A549 (cell line): ENCODE data around the gene AHNAK2. TPM values are rescaled to one million over a fixed set of nuclear protein-coding genes. Genes with fewer than 3 reads are reported as not detected.

Source experiments
- ATAC-seq, 2 experiments: fragments of 200-7000 bp in 1 of 2; fragments of >200 bp in 1 of 2; cut with Nextera tagmentation in 1 of 2; cut with Tn5 transposase in 1 of 2; 3 replicates each; pipeline versions ENCODE4 v1.8.0 to v1.9.1; 2018 to 2020; ENCODE audit warnings: mild to moderate bottlenecking in 1 of 2, moderate library complexity in 1 of 2
- CTCF ChIA-PET: fragments of 300-600 bp; sonication (Branson Sonifier 250); formaldehyde crosslinking; extraction: SDS; loops from one replicate; lab custom pipeline; 2021; ENCODE audit warnings: antibody characterized with exemption, inconsistent platforms; lab: Yijun Ruan, JAX
- POLR2A ChIA-PET: fragments of 350-600 bp; formaldehyde crosslinking; extraction: SDS; loops from one replicate; lab custom pipeline; 2021; ENCODE audit warnings: antibody characterized with exemption, inconsistent platforms; lab: Yijun Ruan, JAX
- DNase-seq, 2 experiments: peaks; one replicate each; pipeline versions ENCODE4 v3.0.0 to v3.0.0-alpha.2; 2011 to 2016; ENCODE audit warnings: low read depth in 1 of 2, low spot score in 1 of 2
- FAIRE-seq: peaks from 2 replicates; lab custom pipeline; 2011; peaks lifted over from hg19 to GRCh38; lab: Jason Lieb, UNC
- H3K27ac ChIP-seq, 2 experiments: fragments of >200 bp; sonication (Bioruptor Twin); formaldehyde crosslinking; 3 replicates each; pipeline ENCODE4 v1.5.1; 2016 to 2017
- H3K4me1 ChIP-seq: fragments of >200 bp; sonication (Bioruptor Twin); formaldehyde crosslinking; 3 replicates; pipeline ENCODE4 v1.6.1; 2016
- H3K4me2 ChIP-seq: fragments of >200 bp; sonication (Bioruptor Twin); formaldehyde crosslinking; 3 replicates; pipeline ENCODE4 v1.6.1; 2016
- H3K4me3 ChIP-seq: fragments of >200 bp; sonication (Bioruptor Twin); formaldehyde crosslinking; 3 replicates; pipeline ENCODE4 v1.5.1; 2016
- H3K9me3 ChIP-seq: fragments of >200 bp; sonication (Bioruptor Twin); formaldehyde crosslinking; 3 replicates; pipeline ENCODE4 v1.6.1; 2016
- BCL3 ChIP-seq: fragments of >200 bp; sonication (Bioruptor Twin); formaldehyde crosslinking; IDR thresholded peaks from 3 replicates; pipeline ENCODE4 v1.6.1; 2016
- CHD2 ChIP-seq: fragments of 150-350 bp; IDR thresholded peaks from 2 replicates; pipeline ENCODE4 v1.6.1; 2014; ENCODE audit warnings: low read length; ENCODE audit not compliant: partially characterized antibody
- CTCF ChIP-seq: fragments of >200 bp; sonication (Bioruptor Twin); formaldehyde crosslinking; IDR thresholded peaks from 3 replicates; pipeline ENCODE4 v1.5.1; 2016
- EHF ChIP-seq: fragments of 250-450 bp; sonication (Bioruptor Pico); IDR thresholded peaks from 2 replicates; pipeline ENCODE4 v1.5.0; 2020; ENCODE audit warnings: mild to moderate bottlenecking
- EHMT2 ChIP-seq: fragments of 200-600 bp; sonication (generic); IDR thresholded peaks from 2 replicates; pipeline ENCODE4 v1.6.1; 2016; ENCODE audit warnings: antibody characterized with exemption, low read depth, mild to moderate bottlenecking, moderate library complexity
- ELK1 ChIP-seq: fragments of 150-350 bp; IDR thresholded peaks from 2 replicates; pipeline ENCODE4 v1.6.1; 2014; ENCODE audit warnings: low read depth, mild to moderate bottlenecking, low read length
- FOSB ChIP-seq: fragments of 250-450 bp; sonication (Bioruptor Pico); IDR thresholded peaks from 2 replicates; pipeline ENCODE4 v1.5.0; 2020; ENCODE audit warnings: mild to moderate bottlenecking, moderate library complexity
- HDAC2 ChIP-seq: fragments of 200-600 bp; sonication (generic); IDR thresholded peaks from 2 replicates; pipeline ENCODE4 v1.6.1; 2016
- HEYL ChIP-seq: fragments of 250-450 bp; sonication (Bioruptor Pico); IDR thresholded peaks from 2 replicates; pipeline ENCODE4 v1.8.0; 2021; ENCODE audit warnings: mild to moderate bottlenecking, moderate library complexity
- HOXA7 ChIP-seq: fragments of 250-450 bp; sonication (Bioruptor Pico); IDR thresholded peaks from 2 replicates; pipeline ENCODE4 v1.5.0; 2020; ENCODE audit warnings: mild to moderate bottlenecking, moderate library complexity
- JUN ChIP-seq, 2 experiments: fragments of >200 bp; sonication (Bioruptor Twin); formaldehyde crosslinking; IDR thresholded peaks; 2 replicates in 1 of 2; 3 replicates in 1 of 2; pipeline ENCODE4 v1.6.1; 2016 to 2017
- MAFK ChIP-seq: fragments of 450-650 bp; IDR thresholded peaks from 2 replicates; pipeline ENCODE4 v1.6.1; 2014; ENCODE audit not compliant: partially characterized antibody
- MAX ChIP-seq: IDR thresholded peaks from 2 replicates; pipeline ENCODE4 v1.6.1; 2012
- NR3C1 ChIP-seq: fragments of >200 bp; sonication (Bioruptor Twin); formaldehyde crosslinking; IDR thresholded peaks from 3 replicates; pipeline ENCODE4 v1.6.1; 2017
- PBX3 ChIP-seq: IDR thresholded peaks from 2 replicates; pipeline ENCODE4 v1.6.1; 2012
- PHF8 ChIP-seq: fragments of 200-600 bp; sonication (generic); IDR thresholded peaks from 2 replicates; pipeline ENCODE4 v1.6.1; 2016; ENCODE audit warnings: low read depth, mild to moderate bottlenecking, antibody characterized with exemption, moderate library complexity, borderline replicate concordance
- POLR2A ChIP-seq: IDR thresholded peaks from 2 replicates; pipeline ENCODE4 v1.6.1; 2012; ENCODE audit warnings: mild to moderate bottlenecking, low read length
- POLR2AphosphoS2 ChIP-seq: conservative IDR thresholded peaks from 2 replicates; pipeline ENCODE4 v1.6.1; 2012; ENCODE audit warnings: low read length, improper control_type of control experiment, inconsistent platforms
- REST ChIP-seq: fragments of 200-600 bp; sonication (generic); IDR thresholded peaks from 2 replicates; pipeline ENCODE4 v1.6.1; 2016; ENCODE audit warnings: antibody characterized with exemption, mild to moderate bottlenecking, moderate library complexity
- RNF2 ChIP-seq: fragments of 200-600 bp; sonication (generic); IDR thresholded peaks from 2 replicates; pipeline ENCODE4 v1.6.1; 2016; ENCODE audit warnings: low read depth, mild to moderate bottlenecking, antibody characterized with exemption, moderate library complexity, borderline replicate concordance
- SMC3 ChIP-seq: fragments of >200 bp; sonication (Bioruptor Twin); formaldehyde crosslinking; IDR thresholded peaks from 3 replicates; pipeline ENCODE4 v1.6.1; 2018; ENCODE audit warnings: inconsistent platforms
- SREBF2 ChIP-seq: fragments of 450-650 bp; IDR thresholded peaks from 2 replicates; pipeline ENCODE4 v1.6.1; 2014; ENCODE audit warnings: mild to moderate bottlenecking, moderate library complexity
- TFCP2L1 ChIP-seq: fragments of 250-450 bp; sonication (Bioruptor Pico); IDR thresholded peaks from 2 replicates; pipeline ENCODE4 v1.5.0; 2021; ENCODE audit warnings: mild to moderate bottlenecking
- ZNF302 ChIP-seq: fragments of 250-450 bp; sonication (Bioruptor Pico); IDR thresholded peaks from 2 replicates; pipeline ENCODE4 v1.9.0; 2021; ENCODE audit warnings: inconsistent platforms, mild to moderate bottlenecking, moderate library complexity
- WGBS: methylation state at CpG from one replicate; pipeline ENCODE4 v1.1.6; 2017; ENCODE audit errors: missing lambda C conversion rate; 5-methylcytosine and 5-hydroxymethylcytosine counted together
- polyA plus RNA-seq, 4 experiments: library from polyadenylated mRNA; depleted of rRNA in 3 of 4; stranded (reverse); fragments of >200 nt; fragmentation: RNase III in 1 of 4; extraction: RNeasy Plus Mini Kit Qiagen cat#74134 plus additional on column Dnase treatment in 1 of 4; gene quantifications; 2 replicates in 3 of 4; 3 replicates in 1 of 4; pipeline ENCODE4 v1.2.3, GENCODE V29; 2011 to 2017

Gene AHNAK2
- polyA plus RNA-seq, 2 of the 4 experiments (the other 2 are of a cell fraction): 43.3 to 43.7 TPM

GRCh38 chr14:104989236-104989950 lies 11.2 kb upstream of the AHNAK2 start:
- no peak for DNase-seq
- 89% methylated on average over 13 of the region's 16 CpGs for WGBS
- CTCF ChIA-PET: interaction anchor here (0.9 to 2.2 kb wide), 8 partner anchors 10 to 75 kb away, joined by 3 to 12 read pairs (median 4); no protein-coding TSS in a partner anchor
- no peak overlapping the region for H3K27ac ChIP-seq
- ATAC-seq: no peak
- H3K9me3 ChIP-seq: no peaks in the 10 kb centered on the region
- no peak overlapping the region for H3K4me3 ChIP-seq
- H3K4me1 ChIP-seq: peaks cover 12% of the 10 kb centered on the region; the same call in 2 of the 3 replicates
- POLR2A ChIA-PET: interaction anchor here (0.7 kb wide), 1 partner anchor 10 kb away, joined by 3 read pairs; no protein-coding TSS in a partner anchor
- no peak overlapping the region for H3K4me2 ChIP-seq
- FAIRE-seq: no peak
- TF ChIP-seq HDAC2 (no peak), FOSB (no peak), HEYL (CRISPR knock-in tag) (no peak), POLR2A (no peak), BCL3 (no peak), PBX3 (no peak), NR3C1 (no peak), ZNF302 (CRISPR knock-in tag) (no peak)

GRCh38 chr14:104986487-104987164 lies 8.5 kb upstream of the AHNAK2 start:
- H3K27ac ChIP-seq: peak overlapping the region; percentile 89 to 96
- POLR2A ChIA-PET: no interaction called here
- peak overlapping the region; percentile 100 for H3K4me2 ChIP-seq
- ATAC-seq (peak in 1 of 2 experiments; percentile 3; a peak in 3 of 6 replicates), FAIRE-seq (no peak), DNase-seq (no peak)
- CTCF ChIA-PET: interaction anchor here (1.4 to 5.7 kb wide), 4 partner anchors 10 to 58 kb away, joined by 3 to 74 read pairs (median 6); no protein-coding TSS in a partner anchor
- H3K9me3 ChIP-seq: no peaks in the 10 kb centered on the region
- no peak for TF ChIP-seq FOSB
- TF ChIP-seq POLR2A: no peak
- no peak for TF ChIP-seq ELK1
- no peak for TF ChIP-seq PHF8
- no peak for TF ChIP-seq HOXA7
- no peak for TF ChIP-seq MAFK
- no peak for TF ChIP-seq CTCF
- no peak for TF ChIP-seq REST
- no peak for TF ChIP-seq CHD2
- TF ChIP-seq RNF2: no peak
- TF ChIP-seq JUN (IDR thresholded peaks at IDR 0.05): no peak
- no peak for TF ChIP-seq EHF (CRISPR knock-in tag)
- TF ChIP-seq SREBF2: no peak
- no peak for TF ChIP-seq TFCP2L1 (CRISPR knock-in tag)
- no peak for TF ChIP-seq MAX
- TF ChIP-seq POLR2AphosphoS2: no peak
- no peak for TF ChIP-seq EHMT2
- TF ChIP-seq SMC3: no peak
- H3K4me1 ChIP-seq: peaks cover 16% of the 10 kb centered on the region; the same call in 2 of the 3 replicates
- WGBS: 71% methylated on average over 17 of the region's 19 CpGs
- H3K4me3 ChIP-seq: peak overlapping the region; percentile 87
